SU-DHL-6 (cell line): ENCODE results near the gene DPYSL4.

ENCODE experiments used
- EZH2phosphoT487 ChIP-seq: fragments of 200-600 bp; sonication (generic), shearing (Covaris generic); conservative IDR thresholded peaks from 2 replicates; pipeline ENCODE4 v1.6.1; 2018; ENCODE audit warnings: mild to moderate bottlenecking, antibody characterized with exemption, low read length, moderate library complexity, mixed read lengths
- TF ChIP-seq, protein P1 (sequence below): fragments of 200-600 bp; sonication (generic); IDR thresholded peaks from one replicate; pipeline ENCODE4 v1.5.1; 2017; ENCODE audit warnings: antibody characterized with exemption, mild to moderate bottlenecking, low read length, moderate library complexity; ENCODE audit not compliant: insufficient read depth, poor library complexity, severe bottlenecking

DNA sequence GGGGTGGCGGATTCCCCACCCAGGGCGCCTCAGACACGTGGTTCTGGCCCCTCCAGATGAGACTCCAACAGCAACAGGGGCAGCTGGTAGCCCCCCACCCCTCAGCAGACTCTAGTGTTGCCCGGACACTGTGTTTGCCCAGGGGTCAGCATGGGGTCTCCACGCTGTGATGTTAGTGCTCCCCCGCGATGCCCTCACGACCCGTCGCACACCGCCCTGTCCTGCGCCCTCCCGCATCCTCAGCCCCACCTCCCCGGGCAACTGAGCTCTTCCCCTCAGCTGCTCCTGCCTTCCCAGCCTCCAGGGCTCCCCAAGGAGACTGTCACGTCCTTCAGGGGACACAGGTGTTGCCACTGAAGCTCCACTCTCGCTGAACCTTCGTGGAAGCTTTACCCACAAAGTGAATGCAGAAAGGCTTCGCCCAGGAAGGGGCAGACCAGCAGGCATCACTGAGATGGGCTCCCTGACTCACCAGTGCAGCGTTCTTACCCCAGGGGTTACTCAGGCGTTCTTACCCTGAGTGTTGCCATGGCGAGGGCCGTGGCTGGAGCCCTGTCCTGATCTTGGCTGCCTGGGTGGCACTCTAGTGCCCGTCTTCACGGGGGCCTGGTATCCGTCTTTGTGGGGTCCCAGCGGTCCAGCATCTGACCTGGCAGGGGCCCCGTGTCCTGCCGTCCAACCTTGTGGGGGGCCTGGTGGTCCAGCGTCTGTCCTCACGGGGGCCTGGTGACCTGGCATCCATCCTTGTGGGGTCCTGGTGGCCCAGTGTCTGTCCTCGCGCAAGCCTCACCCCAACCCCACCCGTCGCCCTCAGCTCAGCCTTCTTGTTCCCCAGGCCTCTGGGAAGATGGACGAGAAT lies 14.6 kb downstream of the DPYSL4 start:
- TF ChIP-seq, protein P1, sequence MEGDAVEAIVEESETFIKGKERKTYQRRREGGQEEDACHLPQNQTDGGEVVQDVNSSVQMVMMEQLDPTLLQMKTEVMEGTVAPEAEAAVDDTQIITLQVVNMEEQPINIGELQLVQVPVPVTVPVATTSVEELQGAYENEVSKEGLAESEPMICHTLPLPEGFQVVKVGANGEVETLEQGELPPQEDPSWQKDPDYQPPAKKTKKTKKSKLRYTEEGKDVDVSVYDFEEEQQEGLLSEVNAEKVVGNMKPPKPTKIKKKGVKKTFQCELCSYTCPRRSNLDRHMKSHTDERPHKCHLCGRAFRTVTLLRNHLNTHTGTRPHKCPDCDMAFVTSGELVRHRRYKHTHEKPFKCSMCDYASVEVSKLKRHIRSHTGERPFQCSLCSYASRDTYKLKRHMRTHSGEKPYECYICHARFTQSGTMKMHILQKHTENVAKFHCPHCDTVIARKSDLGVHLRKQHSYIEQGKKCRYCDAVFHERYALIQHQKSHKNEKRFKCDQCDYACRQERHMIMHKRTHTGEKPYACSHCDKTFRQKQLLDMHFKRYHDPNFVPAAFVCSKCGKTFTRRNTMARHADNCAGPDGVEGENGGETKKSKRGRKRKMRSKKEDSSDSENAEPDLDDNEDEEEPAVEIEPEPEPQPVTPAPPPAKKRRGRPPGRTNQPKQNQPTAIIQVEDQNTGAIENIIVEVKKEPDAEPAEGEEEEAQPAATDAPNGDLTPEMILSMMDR = no peak
- TF ChIP-seq EZH2phosphoT487 = no peak
